ENCODE data around the gene KRTAP5-7.

Gene KRTAP5-7

DNA sequence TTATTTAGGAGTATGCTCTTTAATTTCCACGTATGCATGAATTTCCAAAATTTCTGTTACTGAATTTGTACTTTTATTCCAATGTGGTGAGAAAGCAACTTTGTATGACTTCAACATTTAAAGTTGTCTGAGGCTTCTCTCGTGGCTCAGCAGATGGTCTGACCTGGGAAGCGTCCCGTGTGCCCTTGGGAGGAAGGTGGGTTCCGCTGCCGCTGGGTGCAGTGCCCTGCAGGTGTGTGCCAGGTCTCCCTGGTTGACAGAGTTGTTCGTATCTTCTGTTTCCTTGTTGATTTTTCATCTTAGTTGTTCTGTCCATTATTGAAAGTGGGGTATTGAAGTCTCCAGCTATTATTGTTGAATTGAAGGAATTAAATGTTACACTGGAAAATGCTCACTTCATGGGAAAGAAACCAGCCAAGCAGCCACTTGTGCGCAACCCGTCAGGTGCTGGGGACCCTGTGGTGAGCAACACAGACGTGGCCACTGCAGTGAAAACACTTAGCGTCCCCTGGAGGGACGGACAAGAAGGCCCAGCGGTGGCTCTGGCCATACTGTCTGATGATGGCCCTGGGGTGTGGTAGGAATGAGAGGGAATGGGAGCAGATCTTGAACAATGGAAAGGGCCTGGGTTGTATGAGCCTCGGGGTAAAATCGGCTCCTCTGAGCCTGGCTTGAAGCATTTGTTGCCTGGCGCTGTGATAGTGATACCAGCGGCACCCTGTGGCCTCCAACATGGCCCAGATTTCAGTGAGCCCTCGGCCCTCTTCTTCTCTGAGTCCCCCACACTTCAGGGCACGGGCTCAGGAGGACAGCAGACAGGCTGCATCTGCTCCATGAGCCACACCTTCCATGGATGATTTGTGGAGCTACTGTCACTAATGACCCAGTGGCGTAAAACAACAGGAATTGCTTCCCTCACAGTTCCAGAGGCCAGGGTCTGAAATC lies 31.5 kb upstream of the KRTAP5-7 start:
- no peak for DNase-seq (ENCODE audit: low read depth)

DNA sequence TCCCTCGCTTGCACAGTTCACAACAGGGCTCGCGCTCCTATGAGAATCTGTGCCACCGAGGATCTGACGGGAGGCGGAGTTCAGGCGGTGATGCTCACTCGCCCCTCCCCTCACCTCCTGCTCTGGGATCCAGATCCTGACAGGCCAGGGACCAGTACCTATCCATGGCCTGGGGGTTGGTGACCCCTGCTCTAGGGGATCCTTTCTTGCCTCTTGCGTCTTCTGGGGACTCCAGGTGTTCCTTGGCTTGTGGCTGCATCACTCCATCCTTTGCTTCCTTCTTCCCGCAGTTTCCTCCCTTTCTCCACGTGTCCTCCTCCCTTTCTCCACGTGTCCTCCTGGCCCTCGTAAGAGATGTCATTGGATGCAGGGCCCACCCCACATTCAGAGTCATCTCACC lies 30.6 kb upstream of the KRTAP5-7 start:
- no peak for DNase-seq (ENCODE audit: low read depth)

DNA sequence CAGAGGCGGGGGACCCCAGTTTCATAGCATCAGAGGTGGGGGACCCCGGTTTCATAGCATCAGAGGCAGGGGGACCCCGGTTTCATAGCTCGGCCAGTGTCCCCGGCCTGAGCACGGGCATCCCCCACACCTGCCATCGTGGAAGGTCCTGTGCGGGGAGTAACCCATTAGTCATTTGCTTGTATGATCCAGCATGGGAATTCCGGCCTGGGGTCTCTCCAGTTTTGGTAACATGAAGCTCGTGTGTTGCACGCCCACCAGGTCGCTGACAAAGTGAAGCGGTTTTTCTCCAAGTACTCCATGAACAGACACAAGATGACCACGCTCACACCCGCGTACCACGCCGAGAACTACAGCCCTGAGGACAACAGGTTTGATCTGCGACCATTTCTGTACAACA lies 29.0 kb upstream of the KRTAP5-7 start:
- no peak for DNase-seq (ENCODE audit: low read depth)

DNA sequence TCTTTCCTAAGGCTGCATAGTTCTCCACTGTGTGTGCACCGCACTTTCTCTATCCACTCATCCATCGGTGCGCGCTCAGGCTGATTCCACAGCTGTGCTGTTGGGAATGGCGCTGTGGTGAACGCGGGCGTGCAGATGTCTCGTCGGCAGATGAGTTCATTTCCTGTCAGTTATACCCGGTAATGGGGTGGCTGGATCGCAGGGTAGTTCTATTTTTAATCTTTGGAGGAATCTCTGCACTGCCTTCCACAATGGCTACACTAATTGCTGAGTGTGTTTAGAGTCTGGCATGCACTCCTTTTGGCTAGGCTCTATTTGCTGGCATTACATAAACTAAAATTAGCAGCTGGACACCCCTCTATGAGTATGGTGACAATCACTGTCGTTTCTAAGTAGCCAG lies 27.9 kb upstream of the KRTAP5-7 start:
- DNase-seq (ENCODE audit: low read depth): no peak

DNA sequence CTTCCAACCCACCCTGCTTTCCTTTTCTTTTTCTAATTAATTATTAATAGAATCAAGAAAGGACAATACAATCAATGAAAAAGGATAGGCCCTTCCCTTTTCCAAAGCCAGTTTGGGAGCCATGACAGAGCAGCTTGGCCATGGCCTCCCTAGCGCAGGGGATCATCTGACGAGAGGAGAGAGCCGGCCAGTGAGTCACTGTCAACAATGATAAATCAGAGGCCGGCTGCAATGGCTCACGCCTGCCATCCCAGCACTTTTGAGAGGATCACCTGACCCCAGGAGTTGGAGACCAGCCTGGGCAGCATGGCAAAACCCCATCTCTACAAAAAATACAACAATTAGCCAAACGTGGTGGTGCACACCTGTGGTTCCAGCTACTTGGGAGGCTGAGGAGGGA lies 27.5 kb upstream of the KRTAP5-7 start:
- DNase-seq (ENCODE audit: low read depth): no peak

- no peak for DNase-seq (ENCODE audit: low read depth)
Observed at GRCh38 chr11:71500601-71501021, 26.5 kb upstream of the KRTAP5-7 start.

DNA sequence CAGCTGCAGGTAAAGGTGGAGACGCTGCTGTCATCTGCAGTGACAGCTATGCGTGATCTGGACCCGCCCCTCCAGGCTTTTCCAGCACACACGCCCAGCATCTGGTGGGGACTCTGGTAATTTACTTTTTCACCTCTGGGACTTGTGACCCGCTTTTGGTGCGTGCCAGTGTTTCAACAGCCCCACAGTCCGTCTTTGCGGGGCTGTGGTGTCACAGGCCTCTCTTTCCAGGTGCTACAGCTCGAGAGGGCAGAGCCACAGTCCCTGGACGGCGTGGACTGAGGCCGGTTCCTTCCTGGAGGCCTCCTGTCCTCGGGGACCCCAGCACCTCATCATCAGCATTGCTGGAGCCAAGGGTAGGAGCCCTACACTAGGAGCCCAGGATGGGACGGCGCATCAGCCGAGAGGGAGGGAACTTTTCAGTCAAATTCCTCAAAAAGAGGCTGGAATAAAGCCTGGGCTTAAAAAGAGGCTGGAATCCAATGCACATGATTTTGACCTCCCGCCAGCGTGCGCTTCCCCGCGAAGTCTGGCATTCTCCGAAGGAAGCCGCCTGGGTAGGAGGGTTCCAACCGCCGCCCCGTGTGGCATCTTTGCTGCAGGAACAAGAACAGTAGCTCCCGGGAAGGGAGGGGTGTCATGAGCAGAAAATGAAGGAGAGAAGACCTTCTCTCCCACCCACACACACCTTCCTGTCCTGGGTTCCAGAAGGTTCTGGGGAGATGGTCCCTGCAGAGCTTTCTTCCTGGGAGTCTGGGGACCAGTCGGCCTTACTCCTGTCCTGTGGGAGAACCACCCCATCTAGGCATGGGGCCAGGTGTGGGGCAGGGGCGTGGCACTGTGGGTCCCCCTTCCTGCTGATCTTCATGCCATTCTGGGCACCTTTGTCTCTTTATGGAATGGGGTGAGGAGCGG lies 25.7 kb upstream of the KRTAP5-7 start:
- DNase-seq (ENCODE audit: low read depth): no peak

DNA sequence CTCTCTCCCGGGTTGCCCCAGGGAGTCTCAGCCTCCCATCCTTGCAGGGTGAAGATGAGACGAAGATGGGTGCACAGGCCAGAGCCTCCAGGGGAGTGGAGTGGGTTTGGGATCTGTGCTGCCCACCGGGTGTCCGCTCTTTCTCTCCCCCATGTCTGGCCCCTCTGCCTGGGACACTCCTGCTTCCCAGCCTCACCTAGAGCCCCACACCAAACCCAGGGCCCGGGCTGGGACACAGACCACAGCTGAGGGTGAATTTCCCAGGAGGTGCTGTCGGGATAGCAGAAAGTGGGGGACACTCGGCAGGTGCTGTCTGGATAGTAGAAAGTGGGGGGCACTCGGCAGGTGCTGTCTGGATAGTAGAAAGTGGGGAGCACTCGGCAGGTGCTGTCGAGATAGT lies 25.0 kb upstream of the KRTAP5-7 start:
- DNase-seq (ENCODE audit: low read depth): no peak

GRCh38 chr11:71502871-71503435 lies 24.1 kb upstream of the KRTAP5-7 start:
- no peak for DNase-seq (ENCODE audit: low read depth)

DNA sequence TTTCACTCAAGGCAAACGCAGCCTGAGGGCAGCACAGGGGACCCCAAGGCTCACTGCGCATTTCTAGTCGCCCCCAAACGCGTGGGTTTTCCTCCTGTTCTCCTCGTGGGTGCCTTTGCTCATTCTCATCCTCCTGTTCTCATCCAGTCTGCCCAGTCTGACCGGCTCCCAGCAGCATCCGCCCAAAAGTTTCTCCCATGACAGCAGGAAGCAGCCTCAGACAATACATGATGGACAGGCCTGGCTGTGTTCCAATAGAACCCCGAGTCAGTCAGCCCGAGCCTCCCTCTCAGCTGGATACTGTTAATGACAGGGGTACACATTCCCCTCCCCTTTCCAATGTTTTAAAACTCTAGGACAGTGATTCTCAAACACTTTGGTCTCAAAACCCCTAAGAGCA lies 22.5 kb upstream of the KRTAP5-7 start:
- DNase-seq (ENCODE audit: low read depth): no peak

DNA sequence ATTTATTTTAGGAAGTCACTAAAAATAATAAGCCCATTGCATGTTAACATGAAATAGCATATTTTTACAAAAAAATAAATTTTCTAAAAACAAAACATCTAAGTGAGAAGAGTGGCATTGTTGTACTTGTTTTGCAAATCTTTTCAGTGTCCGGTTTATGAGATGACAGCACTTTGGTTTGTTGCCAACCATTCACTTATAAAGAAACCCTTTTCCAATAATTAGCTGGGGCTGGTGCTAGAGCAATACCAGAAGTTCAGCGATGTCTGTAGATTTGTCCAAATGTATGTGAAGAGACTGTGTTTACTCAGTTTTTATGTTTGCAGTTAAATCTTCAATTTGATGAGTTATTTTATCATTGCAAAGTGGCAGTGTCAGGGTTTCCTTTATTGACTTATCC lies 22.1 kb upstream of the KRTAP5-7 start:
- no peak for DNase-seq (ENCODE audit: low read depth)

GRCh38 chr11:71505781-71506180 lies 21.3 kb upstream of the KRTAP5-7 start:
- no peak for DNase-seq (ENCODE audit: low read depth)

- DNase-seq (ENCODE audit: low read depth): no peak
Observed at GRCh38 chr11:71507102-71507501, 20.0 kb upstream of the KRTAP5-7 start.

- no peak for DNase-seq (ENCODE audit: low read depth)
Observed at GRCh38 chr11:71518506-71519471, 8.3 kb upstream of the KRTAP5-7 start.

DNA sequence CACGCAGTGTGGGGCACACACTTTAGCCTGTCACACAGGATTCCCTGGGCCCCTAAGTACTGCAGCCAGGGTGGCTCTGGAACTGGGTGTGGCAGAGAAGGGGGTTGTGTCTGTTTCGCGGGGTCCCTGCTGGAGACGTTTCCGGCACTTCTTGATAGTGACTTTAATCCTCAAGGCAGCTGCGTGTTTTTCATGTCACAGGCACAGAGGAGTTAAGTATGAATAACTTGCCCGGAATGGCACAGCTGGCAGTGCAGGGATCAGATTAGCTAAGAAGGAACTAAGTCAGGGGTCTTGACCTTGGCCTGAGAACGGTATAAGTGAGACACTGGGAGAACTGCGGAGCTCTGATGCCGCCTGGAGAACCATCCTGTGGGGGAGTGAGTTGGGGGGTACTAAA lies 7.5 kb upstream of the KRTAP5-7 start:
- DNase-seq (ENCODE audit: low read depth): no peak

GRCh38 chr11:71525188-71525937 lies 1.7 kb upstream of the KRTAP5-7 start:
- no peak for DNase-seq (ENCODE audit: low read depth)

- no peak for DNase-seq (ENCODE audit: low read depth)
Observed at GRCh38 chr11:71525938-71526495, 1.1 kb upstream of the KRTAP5-7 start.

GRCh38 chr11:71527576-71528210 lies 626 bp downstream of the KRTAP5-7 start:
- no peak for DNase-seq (ENCODE audit: low read depth)

DNA sequence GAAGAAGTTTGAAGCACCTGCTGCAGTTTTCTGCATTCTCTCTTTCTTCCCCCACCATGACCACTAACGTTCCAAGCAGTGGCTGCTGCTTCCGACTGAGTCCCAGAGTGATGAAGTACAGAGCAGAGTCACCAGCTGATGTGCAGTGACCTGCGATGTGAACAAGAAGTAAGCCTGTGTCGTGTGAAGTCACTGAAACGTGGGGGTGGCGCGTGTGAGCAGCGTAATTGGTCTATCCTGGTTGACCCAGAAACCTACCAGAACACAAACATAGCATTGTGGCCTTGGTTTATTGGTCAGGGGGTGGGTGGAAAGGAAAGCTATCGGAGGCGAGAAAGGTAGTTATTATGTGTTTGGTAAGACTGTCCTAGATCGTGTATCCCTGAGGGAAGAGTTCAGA lies 3.5 kb downstream of the KRTAP5-7 start:
- no peak for DNase-seq (ENCODE audit: low read depth)
